HG03342 (cell line): ENCODE measurements around the gene RPAP2.
"Not testable (repeated sequence)": the region's sequence is repeated elsewhere in the genome, so short reads cannot be mapped to it uniquely, and the experiment has no call there.

Experiments
- ATAC-seq: cut with Tn5 transposase; IDR thresholded peaks from one replicate; pipeline ENCODE4 v1.9.1; 2021; ENCODE audit warnings: mild to moderate bottlenecking, moderate library complexity; ENCODE audit not compliant: unreplicated experiment

Gene RPAP2

DNA sequence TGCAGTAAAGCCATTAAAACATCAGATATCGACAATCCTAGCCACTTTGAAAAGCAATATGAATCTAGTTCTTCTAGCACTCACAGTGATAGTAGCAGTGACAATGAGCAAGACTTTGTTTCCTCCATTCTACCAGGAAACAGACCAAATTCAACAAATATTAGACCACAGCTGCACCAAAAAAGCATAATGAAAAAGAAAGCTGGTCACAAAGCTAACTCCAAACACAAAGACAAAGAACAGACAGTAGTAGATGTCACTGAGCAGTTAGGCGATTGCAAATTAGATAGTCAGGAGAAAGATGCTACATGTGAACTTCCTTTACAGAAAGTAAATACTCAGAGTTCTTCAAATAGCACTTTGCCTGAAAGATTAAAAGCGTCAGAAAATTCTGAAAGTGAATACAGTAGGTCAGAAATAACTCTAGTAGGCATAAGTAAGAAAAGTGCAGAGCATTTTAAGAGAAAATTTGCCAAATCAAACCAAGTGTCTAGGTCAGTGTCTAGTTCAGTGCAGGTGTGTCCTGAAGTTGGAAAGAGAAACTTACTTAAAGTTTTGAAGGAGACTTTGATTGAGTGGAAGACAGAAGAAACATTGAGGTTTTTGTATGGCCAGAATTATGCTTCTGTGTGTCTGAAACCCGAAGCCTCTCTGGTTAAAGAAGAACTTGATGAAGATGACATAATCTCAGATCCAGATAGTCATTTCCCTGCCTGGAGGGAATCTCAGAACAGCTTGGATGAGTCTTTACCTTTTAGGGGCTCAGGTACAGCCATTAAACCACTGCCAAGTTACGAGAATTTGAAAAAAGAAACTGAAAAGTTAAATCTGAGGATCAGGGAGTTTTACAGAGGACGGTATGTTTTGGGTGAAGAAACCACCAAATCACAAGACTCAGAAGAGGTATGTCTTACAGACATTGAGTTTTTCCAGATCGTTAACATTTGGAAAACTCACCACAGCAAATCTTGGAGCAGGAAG is 24.9 kb downstream of the RPAP2 start:
- no peak for ATAC-seq

GRCh38 chr1:92324784-92325183 is 25.9 kb downstream of the RPAP2 start:
- ATAC-seq: no peak

GRCh38 chr1:92326681-92327080 is 27.8 kb downstream of the RPAP2 start:
- ATAC-seq: no peak

GRCh38 chr1:92327794-92328193 is 28.9 kb downstream of the RPAP2 start:
- no peak for ATAC-seq

GRCh38 chr1:92329347-92330129 is 30.7 kb downstream of the RPAP2 start:
- no peak for ATAC-seq

DNA sequence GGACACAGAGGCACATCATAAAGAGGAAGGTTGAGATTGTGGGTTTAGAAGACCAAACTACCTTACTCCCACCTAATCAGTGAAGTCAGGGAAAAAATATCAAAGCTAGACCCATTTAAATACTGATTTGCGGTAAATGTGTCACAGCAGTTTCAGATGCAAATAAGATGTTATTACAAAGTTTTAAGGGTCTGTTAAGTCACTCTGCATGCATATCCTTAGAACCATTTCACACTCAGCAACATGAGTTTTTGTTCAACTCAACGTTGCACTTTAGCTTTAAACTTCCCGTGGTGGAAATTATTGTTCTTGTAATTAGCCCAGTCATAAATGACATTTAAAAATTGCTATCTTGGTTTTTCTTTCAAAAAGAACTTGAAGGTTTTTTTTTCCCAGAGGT is 34.8 kb downstream of the RPAP2 start:
- ATAC-seq: no peak

- no peak for ATAC-seq
These were observed 41.3 kb downstream of the RPAP2 start for GRCh38 chr1:92340154-92340553.

- no peak for ATAC-seq
These were observed 43.5 kb downstream of the RPAP2 start for GRCh38 chr1:92342401-92342800.

DNA sequence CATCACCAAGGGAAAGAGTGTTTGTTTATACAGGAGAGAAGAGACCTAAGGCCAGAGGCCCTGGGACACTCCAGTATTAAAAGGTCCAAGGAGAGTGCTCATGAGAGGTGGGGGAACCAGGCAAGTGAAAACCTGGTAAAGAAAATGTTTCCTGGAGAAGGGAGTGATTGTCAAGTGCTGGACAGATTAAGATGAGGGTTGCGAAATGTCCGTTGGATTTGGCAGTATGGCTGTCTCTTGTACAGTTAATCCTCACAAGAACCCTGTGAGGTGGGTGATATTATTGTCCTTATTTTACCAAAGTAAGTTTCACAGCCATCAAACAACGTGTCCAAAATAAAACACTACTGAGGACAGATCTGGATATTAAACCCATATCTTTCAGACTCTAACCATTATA is 44.2 kb downstream of the RPAP2 start:
- ATAC-seq: no peak

DNA sequence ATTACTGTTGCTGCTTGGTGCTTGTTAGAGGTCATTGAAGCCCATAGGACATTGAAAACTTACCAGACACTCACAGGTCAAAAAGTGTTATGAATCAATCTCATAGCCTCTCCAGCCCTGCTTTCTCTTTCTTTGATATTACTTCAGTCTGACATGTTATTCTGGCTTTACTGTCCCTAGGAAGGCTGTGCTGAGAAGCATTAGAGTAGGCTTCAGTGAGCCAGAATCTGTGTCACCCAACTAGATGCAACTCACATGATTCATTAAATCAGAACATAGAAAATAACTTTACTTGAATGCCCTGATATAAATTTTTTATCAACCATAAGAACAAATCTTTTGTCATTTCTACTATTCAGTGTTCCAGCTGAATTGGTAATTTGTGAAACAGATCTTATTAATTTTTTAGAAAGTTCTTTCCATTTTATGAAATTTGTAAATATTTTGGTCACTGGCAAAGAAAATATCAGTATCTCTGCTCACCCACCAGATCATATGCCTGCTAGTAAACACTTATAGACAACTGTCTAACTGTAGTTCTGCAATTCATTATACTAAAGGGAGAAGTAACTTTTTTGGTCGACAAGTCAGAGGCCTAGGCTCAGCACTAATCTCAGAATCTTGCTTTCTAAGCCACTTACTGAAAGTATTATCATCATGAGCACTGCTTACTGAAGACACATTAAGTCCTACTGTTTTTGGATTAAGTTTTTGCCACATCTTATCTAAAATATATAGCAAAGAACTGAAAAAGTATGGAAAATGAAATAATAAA is 48.2 kb downstream of the RPAP2 start:
- ATAC-seq: no peak

DNA sequence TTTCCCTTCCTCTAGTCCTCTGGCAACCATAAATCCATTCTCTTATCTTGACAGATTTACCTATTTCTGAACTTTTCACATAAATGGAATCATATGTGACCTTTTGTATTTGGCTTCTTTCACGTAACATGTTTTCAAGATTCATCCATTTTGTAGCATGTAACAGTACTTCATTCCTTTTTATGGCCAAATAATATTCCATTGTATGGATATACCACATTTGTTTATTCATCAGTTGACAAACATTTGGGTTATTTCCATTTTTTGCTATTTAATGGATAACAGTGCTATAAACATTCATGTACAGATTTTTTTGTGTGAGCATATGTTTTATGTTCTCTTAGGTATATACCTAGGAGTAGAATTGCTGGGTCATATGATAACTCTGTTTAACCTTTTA is 54.0 kb downstream of the RPAP2 start:
- ATAC-seq: no peak

- ATAC-seq: no peak
These were observed 55.4 kb downstream of the RPAP2 start for GRCh38 chr1:92354259-92354658.

DNA sequence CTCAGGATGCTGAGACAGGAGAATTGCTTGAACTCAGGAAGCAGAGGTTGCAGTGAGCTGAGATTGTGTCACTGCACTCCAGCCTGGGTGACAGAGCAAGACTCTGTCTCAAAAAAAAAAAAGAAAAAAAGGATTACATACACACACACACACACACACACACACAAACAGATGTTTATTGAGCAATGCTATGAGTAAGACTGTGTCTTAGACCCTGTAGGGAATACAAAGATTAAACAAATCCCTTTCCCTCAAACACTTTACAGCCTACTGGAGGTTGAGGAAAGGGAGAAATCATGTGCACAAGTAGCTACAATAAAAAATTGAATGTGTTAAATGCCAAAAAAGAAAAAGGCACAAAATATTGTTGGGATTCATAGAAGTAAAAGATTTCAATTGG is 58.1 kb downstream of the RPAP2 start:
- no peak for ATAC-seq

GRCh38 chr1:92359382-92359781 is 60.5 kb downstream of the RPAP2 start:
- ATAC-seq: not testable (repeated sequence)

GRCh38 chr1:92359986-92360385 is 61.1 kb downstream of the RPAP2 start:
- ATAC-seq: no peak

DNA sequence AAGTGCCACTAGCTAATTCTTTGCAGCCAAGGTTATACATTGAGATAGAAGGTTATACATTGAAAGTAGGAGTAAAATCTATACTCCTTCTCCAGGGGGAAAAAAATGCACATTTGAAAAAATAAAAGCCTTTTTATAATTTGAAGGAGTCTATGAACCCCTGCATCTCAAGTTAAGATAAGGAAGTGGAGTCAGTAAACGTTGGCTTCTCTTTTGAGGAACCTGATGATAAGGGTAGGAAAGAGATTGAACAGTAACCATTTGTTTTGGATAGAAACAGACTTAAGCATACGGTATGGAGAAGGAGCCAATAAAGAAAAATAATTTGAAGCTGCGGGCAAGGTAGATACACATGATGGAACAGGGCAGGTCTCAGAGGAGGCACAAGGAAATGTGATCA is 64.1 kb downstream of the RPAP2 start:
- ATAC-seq: no peak

GRCh38 chr1:92363401-92363800 is 64.5 kb downstream of the RPAP2 start:
- ATAC-seq: no peak

DNA sequence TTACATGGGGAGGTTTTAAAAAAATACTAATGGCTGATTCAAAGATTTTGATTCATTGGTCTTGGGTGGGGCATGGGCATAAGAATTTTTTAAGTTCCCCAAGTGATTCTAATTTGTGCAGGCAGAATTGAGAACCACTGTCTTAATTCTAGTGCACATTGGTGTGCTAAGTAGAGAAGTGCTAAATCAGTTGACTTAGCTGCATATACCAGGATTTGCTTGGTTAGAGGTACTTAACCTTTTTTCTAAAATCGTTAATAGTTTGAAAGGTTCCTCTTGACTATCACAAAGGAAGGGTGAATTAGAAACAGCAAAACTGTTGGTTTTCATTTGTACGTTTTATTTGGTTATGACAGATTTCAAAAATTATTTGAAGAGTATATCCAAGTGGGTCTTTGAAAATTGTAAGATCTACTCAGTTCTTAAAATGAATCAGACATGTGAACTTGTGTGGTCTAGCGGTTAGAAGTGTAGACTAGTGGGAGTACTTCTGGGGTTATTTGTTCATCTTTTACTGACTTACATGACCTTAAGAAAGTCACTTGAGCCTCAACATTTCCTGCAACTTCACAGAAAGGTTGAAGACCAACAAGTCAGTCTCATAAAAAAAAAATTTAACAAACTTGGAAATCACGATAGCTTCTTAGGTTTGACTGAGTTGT is 66.7 kb downstream of the RPAP2 start:
- ATAC-seq: no peak

DNA sequence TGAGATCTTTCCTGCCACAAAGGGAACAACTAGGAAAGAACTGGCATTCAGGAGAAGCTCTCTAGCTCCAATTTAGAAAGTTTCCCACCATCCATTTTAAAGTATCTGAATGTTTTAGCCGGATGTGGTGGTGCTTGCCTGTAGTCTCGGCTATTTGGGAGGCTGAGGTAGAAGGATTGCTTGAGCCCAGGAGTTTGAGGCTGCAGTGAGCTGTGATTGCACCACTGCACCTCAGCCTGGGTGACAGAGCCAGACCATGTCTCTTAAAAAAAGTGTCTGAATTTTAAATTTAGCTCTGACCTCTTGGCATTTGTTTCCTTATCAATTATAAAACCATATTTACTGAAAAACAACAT is 67.2 kb downstream of the RPAP2 start:
- ATAC-seq: no peak

- ATAC-seq: no peak
These were observed 68.6 kb downstream of the RPAP2 start for GRCh38 chr1:92367496-92367895.

DNA sequence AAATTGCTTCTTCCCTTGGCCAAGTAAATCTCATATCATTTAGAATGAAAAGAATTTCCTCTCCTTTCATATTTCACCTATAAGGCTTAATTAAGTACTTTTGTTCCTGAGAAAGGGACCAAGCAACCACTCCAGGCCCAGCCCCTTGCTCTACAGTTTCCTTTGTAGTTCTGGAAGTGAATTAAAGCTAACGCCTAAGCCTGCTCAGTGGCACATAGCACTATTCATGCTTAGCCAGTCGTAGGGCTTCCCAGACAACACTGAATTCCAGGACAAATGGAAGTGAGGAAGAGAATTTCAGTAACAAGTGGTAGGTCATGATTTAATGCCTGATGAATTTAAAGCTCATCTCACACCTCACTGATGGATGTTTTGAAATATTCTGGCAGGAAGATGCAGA is 73.3 kb downstream of the RPAP2 start:
- ATAC-seq: no peak
